ENCODE results near the gene SH3RF2. TPM values are rescaled to one million over a fixed set of nuclear protein-coding genes. Genes with fewer than 3 reads are reported as not detected.

SH3RF2 gene
- total and polyA plus RNA-seq, 2 donors (not counting 3 experiments of a cell fraction or from before 2014, with no cell fraction given) = 0.54 to 0.84 TPM

- no peak overlapping the region for H3K9ac ChIP-seq (replicated peaks; ENCODE audit: extremely low read depth, insufficient read depth, low read length)
- POLR2A ChIA-PET = no interaction called here
- no peaks in the 10 kb centered on the region for H3K36me3 ChIP-seq (ENCODE audit: control insufficient read depth in 2 of 2, extremely low read depth in 1 of 2, insufficient read depth in 2 of 2, low read length in 2 of 2)
- FAIRE-seq (no peak), DNase-seq (ENCODE audit: low read depth, low spot score) (no peak)
- H3K27me3 ChIP-seq (ENCODE audit: control insufficient read depth in 2 of 2, insufficient read depth in 2 of 2, low read length in 2 of 2) = no peaks in the 10 kb centered on the region
- H3K9me3 ChIP-seq (replicated peaks; ENCODE audit: control insufficient read depth, insufficient read depth, low read length) = no peaks in the 10 kb centered on the region
- H3K27ac ChIP-seq (ENCODE audit: insufficient read depth, low read depth, low read length) = no peak overlapping the region
- H3K79me2 ChIP-seq (ENCODE audit: control insufficient read depth, insufficient read depth, low read length) = no peaks in the 10 kb centered on the region
- H3K4me2 ChIP-seq (ENCODE audit: insufficient read depth, low read length) = no peak overlapping the region
- CTCF ChIA-PET = no interaction called here
- no peak for TF ChIP-seq MYC (IDR thresholded peaks at IDR 0.05; ENCODE audit: low read depth, low read length)
- TF ChIP-seq POLR2A (IDR thresholded peaks at IDR 0.05; ENCODE audit: low read depth, low read length) = no peak
- TF ChIP-seq FOS (IDR thresholded peaks at IDR 0.05; ENCODE audit: borderline replicate concordance, insufficient read depth, low read length) = no peak
- TF ChIP-seq MAX (IDR thresholded peaks at IDR 0.05; ENCODE audit: insufficient read depth, insufficient read length) = no peak
- no peak for TF ChIP-seq EZH2 (IDR thresholded peaks at IDR 0.05; ENCODE audit: borderline replicate concordance, low read depth, low read length, severe bottlenecking)
- no peak for TF ChIP-seq JUN (IDR thresholded peaks at IDR 0.05; ENCODE audit: borderline replicate concordance, insufficient read depth, insufficient read length, low read depth)
- no peak for TF ChIP-seq CTCF (IDR thresholded peaks at IDR 0.05; ENCODE audit: extremely low read depth in 1 of 2, insufficient read depth in 1 of 2, low read depth in 1 of 2, low read length in 2 of 2)
- TF ChIP-seq POLR2AphosphoS5 (IDR thresholded peaks at IDR 0.05; ENCODE audit: insufficient read depth, low read depth, low read length) = no peak
- TF ChIP-seq GATA2 (IDR thresholded peaks at IDR 0.05; ENCODE audit: insufficient read depth, insufficient read length, low read depth, low read length) = no peak
- BruUV-seq (replicated peaks) = no TSS peak
- intact Hi-C loops (cut with micrococcal nuclease) = no loop called here
- no peaks in the 10 kb centered on the region for H4K20me1 ChIP-seq (replicated peaks; ENCODE audit: control insufficient read depth, extremely low read depth, insufficient read depth, low read length)
- no peak overlapping the region for H3K4me3 ChIP-seq (replicated peaks in 1 of 3; ENCODE audit: insufficient read depth in 1 of 3, low read depth in 1 of 3, low read length in 3 of 3)
- dilution Hi-C loops (cut with MboI; ENCODE audit: extremely low pct_ligation_motif_present, low sequenced_read_pairs) = no loop called here
- no peaks in the 10 kb centered on the region for H3K4me1 ChIP-seq (ENCODE audit: control insufficient read depth, extremely low read depth, insufficient read depth, low read length)
- no peak overlapping the region for H2AFZ ChIP-seq (ENCODE audit: low read depth, low read length)
- no peaks in the 10 kb centered on the region for H3K9me1 ChIP-seq (replicated peaks; ENCODE audit: control insufficient read depth, extremely low read depth, insufficient read depth, low read length)
These were observed 30.9 kb downstream of the SH3RF2 start for GRCh38 chr5:145967296-145967695.
